NCI-H526 treated with DMSO at 0.1 percent for 48 hours (cell line): Measurements from ENCODE around the gene NDUFA13.
"Not testable (repeated sequence)": the region's sequence is repeated elsewhere in the genome, so short reads cannot be mapped to it uniquely, and the experiment has no call there.

ENCODE experiments used
- DNase-seq: peaks from one replicate; lab custom pipeline; 2025; lab: John Stamatoyannopoulos, UW

Gene NDUFA13

GRCh38 chr19:19515642-19516519, at the start of gene NDUFA13:
TSS of gene NDUFA13 (plus strand) at chr19:19516225. CDS start at chr19:19516239, 14 bp downstream.
- peak; percentile 27 for DNase-seq

DNA sequence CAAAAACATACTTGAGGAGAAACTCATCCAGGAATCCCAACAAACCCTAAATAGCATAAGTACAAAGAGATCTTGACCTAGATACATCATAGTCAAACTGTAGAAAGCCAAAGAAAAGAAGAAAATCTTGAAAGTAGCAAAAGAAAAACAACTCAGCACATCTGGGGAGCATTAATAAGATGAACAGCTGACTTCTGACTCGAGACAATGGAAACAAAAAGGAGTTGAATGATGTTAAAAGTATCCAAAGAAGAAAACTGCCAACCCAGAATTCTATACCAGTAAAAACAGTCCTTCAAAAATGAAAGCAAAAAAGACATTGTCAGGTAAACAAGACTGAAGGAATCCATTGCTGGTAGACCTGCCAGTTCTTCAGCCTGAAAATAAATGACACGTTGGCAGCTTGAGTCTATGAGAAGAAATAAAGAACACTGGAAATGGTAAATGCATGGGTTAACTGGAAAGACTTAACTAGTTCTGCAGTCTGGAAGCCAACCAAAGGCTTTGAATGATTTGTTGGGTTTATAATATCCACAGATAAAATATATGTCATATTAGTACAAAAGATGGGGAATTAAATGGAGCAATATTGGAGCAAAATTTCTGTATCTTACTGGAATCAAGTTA, 47.5 kb upstream of the NDUFA13 start:
- DNase-seq = no peak

DNA sequence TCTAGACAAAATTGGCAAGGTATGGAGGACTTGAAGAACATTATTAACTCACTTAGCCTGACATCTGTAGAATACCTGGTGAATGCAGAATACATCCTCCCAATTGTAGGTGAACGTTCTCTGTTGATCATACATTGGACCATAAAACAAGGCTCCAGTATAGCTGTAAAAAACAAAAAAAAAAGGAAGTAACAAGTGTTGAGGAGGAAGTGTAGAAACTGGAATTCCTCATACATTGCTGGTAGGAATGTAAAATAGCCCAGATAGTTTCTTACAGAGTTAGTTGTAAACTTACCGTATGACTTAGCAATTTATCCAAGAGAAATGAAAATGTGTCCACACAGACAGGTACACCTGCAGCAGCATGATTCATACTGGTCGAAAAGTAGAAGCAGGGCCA, 45.4 kb upstream of the NDUFA13 start:
- no peak for DNase-seq

DNA sequence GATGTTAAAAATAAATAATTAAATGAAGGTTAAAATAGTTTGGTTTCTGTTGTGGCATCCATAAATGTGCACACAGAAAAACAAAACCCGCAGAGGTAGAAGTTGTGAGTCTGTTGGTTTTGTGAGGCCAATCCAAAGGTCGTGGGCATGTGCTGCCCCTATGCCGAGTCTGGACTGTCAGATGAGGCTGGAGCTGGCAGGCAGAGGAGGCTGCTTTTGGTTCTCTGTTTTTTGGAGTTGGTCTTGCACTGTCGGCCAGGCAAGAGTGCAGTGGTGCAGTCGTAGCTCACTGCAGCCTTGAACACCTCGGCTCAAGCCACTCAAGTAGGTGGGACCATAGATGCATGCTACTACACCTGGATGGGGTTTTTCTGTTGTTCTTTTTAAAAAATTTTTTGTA, 44.3 kb upstream of the NDUFA13 start:
- no peak for DNase-seq

DNA sequence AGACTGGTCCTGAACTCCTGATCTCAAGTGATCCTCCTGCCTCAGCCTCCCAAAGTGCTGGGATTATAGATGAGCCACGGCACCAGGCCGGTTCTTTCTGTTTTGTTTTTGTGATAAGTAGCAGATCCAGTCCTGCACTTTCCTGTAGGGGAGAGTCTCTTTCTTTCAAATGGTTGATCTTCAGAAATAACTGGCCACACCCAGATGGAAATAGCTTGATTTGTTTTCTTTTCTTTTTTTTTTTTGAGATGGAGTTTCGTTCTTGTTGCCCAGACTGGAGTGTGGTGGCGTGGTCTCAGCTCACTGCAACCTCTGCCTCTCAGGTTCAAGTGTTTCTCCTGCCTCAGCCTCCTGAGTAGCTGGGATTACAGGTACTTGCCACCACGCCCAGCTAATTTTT, 43.9 kb upstream of the NDUFA13 start:
- DNase-seq = not testable (repeated sequence)

DNA sequence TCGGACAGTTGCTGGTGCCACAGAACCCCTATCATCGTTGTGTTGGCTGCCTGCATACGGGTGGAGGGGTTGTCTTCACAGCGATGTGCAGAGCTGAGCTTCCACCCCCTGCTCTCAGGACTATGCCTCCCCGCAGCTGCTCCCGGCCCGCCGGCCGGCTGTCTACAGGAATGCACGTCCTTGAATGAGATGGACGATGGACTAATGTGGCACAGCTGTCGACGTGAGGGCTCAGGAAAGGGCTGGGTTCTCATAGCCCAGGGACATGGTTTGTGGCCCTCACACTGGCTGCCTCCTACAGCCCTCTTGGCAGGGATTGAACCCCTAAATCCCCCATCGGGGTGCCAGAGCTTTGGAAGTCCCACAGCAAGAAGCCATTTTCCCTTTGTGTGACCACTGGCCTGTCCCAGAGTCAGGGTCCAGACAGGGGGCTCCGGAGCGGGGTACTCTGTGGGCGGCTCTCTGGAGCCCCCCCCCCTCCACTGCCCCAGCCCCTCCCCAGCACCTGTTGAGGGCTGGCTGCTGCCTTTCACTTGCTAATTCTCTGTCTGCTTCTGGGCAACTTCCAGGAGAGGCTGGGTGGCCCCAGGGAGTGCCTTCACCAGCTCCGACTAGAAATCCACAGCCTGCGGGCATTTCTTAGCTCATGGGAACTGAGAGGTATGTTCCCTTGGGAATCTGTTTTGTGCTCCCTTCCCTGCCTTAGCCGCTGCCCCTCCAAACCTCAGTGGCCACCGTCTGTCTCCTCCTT, 40.8 kb upstream of the NDUFA13 start:
- no peak for DNase-seq

GRCh38 chr19:19475849-19476828, 39.9 kb upstream of the NDUFA13 start:
- DNase-seq = no peak

DNA sequence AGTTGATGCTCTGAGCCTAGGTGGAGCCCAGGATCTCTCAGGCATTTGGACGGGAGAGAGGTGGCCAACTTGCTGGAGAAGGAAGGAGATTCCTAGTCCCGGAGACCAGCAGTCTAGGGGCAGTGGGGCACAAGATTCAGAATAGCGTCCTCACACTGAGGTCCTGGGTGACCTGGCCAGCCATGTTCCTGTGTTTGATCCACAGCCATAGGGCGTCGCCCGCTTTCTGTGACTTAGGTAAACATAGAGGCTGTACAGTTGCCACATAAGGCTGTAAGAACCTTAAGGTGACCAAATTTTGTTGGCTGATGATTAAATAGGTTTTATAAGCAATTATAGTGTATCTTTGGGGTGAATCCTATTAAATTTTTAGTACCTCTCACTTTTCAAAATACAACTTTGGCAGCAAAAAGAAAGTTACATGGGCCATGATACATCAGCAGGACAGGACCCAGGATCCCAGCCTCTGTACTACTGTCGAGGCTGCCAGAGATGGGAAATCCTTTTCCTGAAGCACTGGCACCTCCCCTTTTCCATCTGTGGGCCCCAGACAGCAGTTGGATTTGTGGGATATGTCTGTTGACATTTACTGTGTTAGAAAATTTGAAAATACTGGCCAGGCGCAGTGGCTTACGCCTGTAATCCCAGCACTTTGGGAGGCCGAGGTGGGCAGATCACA, 38.2 kb upstream of the NDUFA13 start:
- no peak for DNase-seq

DNA sequence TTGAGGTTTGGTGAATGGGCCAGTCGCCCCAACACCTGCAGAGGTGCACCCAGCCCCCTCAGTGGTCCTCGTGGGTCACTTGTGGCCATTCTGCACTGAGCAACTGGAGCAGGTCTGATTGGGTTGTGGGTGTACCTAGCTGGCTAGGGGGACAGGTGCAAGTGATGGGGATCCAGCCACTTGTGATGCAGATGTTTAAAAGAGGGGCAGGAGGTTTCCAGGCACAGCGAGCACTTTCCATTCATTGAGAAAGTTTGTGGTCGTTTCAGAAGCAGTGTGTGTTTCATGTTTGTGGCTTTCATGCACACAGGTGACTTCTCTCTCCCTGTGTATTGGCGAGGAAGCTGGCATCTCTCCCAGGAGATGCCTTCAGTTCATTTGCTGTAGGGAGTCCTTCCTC, 35.3 kb upstream of the NDUFA13 start:
- no peak for DNase-seq

- no peak for DNase-seq
Measured at GRCh38 chr19:19482809-19483596, 33.0 kb upstream of the NDUFA13 start.

DNA sequence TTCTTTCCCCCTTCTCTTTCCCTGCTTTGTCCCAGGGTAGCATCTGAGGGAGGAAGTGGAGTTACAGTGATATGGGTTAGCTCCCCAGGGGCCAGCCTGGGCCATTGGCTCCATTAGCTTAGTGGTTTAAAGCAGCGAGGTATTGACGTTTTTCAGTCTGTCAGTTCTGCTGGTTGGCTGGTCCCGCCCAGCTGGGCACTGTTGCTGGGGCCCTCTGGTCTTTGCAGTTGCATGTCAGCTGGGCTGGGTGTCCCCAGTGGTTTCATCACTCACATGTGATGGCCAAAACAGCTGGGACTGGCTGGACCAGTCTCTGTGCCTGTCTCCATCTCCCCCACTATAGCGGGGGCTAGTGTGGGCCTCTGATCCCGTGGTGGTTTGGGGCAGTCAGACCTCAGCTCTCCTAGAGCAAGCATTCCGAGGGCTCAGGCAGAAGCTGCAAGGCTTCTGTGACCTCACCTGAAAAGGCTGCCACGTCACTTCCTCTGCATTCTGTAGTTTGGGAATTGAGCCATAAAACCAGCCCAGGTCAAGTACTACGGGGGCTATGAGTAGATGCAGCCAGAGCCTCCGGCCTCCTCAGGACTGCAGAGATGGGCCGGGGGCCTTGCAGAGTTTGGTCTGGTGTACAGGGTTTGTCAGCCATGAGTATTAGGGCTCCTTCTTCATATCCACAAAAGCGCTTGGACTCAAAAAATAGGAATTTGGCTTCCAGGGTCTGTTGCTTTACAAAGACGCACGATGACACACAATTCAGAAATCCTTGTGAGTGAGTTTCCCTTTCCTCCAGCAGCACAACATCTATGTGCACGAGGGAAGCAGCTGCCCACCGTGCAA, 30.6 kb upstream of the NDUFA13 start:
- DNase-seq = no peak

DNA sequence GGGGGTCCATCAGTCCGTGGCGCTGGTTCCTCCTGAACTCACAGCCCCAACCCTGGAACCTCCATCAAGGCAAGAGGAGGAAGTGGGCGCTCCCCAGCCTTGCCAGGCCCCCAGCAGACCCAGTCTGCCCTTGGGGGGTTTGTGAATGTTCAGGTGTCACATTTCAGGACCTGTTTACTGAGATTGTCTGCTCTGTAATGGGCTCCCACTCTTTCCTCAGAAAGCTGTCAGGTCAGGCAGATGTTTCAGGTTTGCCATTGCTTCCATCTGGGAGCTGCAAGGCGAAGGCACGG, 30.1 kb upstream of the NDUFA13 start:
- DNase-seq = no peak

DNA sequence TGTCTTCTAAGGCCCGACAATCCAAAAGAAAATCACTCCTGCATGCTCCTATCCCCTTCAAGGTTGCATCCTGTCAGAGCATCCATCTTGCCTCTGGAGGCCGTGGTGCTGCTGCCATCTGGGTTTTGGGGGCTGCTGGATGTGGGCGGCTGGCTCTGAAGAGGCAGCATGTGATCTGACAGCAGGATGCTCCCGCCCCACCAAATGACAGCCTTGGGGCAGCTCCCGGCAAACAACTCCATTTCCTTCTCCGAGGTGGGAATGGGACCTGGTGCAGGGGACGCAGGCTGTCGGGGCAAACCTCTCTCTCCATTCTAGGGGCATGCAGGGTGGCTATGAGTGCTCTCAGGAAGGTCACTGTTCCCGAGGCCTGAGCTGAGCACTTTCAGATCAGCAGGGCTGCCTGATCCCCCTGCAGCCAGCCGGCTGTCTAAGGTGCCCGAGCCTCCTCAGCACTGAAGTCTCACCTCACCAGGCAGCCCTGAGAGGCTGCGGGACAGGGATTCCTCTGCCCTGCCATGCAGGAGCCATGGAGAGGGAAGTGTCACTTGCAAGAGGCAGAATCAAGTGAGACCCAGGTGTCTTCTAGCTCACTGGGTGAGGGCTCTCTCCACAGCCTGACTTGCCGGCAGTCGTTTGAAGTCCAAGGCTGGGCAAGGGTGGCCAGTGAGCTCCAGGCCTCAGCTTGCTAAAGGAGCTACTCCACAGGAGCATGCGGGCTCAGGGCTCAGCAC, 29.5 kb upstream of the NDUFA13 start:
- no peak for DNase-seq

DNA sequence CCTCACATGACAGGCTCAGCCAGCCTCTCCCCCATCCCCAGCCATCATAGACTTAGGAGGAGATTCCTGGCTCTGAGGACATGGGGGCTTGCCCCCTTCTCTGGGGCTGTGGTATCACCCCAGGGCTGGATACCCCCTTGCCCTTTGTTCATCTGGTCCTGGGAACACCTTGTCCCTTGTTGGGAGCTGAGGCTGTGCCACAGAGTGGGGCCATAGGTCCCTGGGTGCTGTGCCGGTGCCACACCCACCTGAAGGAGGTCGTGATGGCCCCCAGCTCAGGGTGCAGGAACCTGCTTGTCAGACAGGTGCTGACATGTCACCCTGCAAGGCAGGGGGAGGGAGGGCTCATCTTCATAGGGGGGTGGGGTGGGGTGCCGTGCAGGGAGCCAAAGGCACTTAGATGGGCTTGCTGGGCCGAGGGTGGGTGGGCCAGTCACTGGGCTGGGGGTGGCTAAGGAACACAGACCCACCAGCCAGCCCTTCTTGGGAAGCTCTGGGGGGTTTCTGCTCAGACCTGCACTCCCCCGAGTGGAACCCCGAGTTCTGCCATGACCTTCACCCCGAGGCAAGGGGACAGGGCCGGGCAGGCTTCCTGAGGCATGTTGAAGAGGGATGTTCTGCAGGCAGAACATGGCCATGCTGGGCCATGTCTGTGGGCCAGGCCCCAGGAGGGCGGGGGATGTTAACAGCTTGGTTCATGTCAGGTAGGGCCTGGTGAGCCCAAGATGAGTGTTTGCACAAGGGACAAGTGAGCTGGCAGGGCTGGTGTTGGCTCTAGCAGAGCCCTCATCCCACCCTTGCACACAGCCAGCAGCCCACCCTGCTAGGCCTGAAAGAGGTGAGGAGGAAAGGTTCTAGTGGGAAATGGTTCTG, 28.7 kb upstream of the NDUFA13 start:
- no peak for DNase-seq

DNA sequence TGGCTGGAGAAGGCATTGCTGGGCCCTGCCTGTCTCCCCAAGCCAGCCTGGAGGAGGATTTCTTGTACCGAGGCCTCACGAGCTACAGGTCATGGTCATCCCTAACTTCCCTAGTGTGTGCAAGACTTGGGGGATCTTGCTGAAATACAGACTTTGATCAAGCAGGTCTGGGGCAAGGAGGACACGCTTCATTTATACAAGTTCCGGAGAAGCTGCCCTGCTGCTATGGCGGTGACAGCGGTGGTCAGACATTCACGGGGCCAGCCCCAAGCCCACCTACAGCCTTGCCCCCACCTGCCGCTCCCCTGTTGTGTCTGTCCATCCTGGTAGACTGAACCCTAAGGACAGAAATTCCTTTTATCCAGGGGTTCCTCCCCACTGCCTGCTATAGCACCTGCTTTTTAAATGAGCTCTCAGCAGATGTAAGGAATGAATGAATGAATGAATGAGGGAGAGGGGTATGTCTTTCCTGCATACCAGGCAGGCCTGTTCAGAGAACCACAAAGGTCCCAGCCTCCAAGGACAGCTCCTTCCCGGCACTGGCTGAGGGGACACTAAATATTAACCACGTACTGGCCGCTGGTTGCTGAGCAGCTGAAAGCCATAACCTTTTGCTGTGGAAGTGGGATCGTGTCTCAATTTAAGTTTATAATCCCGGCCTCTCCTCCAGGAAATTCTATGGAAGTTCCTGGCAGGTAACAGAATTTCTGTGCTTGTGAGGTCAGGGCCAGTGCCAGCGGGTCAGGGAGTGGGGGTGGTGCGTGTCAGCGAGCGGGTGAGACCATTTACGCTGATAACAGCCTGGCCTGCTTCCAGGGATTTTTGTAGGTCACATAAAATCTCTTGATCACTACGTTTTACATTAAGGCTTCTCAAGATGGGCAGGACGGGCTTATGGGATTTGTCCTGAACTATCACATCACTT, 27.8 kb upstream of the NDUFA13 start:
- DNase-seq = no peak

DNA sequence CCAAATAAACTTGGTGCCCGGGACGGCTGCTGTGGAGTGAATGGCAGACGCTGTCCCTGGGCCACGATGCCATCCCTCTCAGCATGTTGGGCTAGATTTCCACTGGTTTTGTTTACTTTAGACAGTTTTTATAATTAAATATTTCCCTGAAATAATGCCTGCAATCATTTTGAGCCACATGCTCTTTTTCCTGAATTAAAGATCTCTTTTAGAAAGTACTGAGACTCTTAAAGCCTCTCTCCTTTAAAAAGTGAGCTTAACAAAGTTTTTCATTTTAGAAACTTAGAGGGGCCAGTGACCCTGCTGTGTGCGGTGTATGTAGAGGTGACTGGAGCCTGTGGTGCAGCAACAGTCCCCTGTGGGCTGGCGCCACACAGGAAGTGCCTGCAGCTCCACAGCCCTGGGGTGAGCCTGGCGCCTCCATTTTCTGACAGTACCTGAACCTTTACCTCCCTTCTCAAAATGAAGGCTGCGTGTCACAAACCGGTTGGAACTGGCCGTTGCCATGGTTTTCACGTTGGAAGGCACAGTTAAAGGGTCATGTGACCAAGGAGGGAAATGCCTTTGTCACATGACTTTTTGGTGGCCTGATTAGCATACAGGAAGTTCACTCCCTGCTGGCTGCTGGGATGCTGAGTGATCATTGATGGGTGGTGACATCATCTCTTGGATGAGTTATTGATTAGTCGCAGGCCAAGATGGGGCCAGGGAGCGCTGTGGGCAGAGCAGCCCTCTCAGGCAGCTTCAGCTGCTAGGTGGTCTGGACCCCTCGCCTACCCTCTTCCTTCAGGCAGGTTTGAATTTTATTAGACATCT, 26.9 kb upstream of the NDUFA13 start:
- DNase-seq = no peak
